ENCODE measurements around the gene APC.
A peak's percentile ranks its signal among the peaks of the same experiment; 100 is the strongest.
"Not testable (repeated sequence)": the region's sequence is repeated elsewhere in the genome, so short reads cannot be mapped to it uniquely, and the experiment has no call there.

The APC gene

DNA sequence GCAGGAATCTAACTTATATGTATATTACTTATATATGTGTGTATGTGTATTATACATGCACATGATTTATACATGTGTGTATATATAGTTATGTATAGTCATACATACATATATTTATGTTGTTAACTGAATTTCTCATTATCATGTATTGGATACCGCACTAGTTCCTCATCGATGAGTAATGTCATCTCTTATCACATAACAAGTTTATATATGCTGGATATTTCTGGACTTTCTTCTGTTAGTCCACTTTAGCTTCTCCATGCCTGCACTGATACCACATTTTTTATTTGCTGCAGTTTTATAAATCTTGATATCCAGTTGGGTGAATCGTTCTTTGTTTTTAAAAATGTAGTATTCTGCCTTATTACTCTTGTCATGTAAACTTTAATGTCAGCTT lies 50.2 kb downstream of the APC start:
- DNase-seq = no peak

DNA sequence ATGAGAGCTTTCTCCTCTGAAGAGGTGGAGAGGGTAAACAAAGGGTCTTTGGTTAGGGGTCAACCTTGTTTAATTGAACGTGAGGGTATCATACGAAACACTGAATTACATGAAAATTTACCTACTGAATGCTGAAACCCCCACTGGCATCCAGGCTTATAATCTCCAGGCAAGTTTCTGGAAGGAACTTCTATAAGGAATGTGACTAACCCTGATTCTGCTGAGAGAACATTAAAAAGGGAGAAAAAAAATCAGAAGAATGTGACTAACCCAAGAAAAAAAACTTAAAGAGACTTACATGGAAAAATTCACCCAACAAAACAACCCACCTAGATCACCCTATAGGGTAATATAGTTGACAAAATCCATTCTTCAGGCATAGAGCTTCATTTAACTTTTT lies 55.5 kb downstream of the APC start:
- DNase-seq = no peak

DNA sequence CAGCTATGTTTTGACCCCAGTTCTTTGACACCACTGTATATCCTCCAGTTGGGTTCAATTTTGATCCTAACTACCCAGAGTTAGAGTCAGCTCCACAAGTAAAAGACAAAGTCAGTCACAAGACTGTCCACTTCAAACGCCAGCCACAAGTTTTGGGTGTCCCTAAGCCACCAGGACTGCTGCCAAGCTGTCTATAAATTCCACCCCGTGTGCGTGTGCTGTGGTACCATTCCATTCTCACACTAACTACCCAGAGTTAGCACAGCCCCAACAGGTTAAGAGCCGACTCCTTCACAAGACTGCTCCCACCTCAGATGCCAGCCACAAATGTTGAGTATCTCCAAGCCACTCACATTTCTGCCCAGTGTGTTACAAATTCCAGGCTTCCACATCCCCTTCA lies 56.7 kb downstream of the APC start:
- DNase-seq = no peak

DNA sequence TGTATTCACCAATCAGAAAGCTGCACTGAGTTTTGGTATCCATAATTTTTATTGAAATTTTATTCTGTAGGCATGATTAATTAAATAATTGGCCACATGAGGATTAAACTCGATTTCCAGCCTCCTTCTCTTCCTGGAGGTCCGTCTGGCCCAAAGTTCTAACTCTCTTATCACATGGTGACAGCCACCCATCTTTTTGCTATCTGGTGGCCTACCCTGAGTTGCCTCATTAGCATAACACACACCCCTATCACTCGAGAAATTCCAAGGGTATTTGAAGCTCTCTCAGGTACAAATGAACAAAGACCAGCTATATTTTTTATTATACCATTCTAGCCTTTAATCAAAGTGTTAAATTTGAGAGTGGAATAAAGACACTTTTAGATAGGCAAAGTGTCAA lies 57.7 kb downstream of the APC start:
- no peak for DNase-seq

DNA sequence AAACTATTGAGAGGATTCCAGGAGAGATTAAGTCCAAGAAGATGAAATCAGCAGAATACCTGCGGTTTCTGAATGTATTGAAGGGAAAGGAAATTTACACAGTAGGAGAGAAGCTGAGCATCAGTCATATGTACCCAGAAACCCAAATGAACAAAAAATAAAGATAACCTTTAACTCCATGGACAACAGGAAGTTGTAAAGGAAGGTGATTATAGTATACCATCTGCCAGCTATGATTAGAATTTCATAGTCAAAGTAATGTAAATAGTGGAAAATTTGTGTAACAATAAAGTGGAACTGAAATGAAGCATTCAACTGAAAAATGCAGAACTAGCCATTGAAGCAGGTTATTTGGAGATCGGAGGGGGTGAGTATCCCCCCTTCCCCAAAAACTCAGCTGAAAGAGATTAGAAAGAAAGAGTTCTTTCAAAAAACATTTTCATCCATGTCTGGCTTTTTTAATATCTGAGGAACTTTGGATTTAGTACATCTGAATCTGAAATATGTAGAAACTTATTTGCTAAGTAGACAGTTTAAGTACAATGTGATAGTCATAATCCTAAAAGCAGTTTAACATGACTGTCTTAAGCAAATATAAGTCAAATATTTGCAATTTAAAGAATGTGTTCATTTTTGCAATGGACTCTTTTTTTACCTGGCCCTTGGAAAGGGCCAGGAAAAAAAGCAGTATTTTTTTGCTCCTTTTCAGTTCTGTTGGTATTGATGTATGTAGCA lies 58.4 kb downstream of the APC start:
- DNase-seq = no peak

DNA sequence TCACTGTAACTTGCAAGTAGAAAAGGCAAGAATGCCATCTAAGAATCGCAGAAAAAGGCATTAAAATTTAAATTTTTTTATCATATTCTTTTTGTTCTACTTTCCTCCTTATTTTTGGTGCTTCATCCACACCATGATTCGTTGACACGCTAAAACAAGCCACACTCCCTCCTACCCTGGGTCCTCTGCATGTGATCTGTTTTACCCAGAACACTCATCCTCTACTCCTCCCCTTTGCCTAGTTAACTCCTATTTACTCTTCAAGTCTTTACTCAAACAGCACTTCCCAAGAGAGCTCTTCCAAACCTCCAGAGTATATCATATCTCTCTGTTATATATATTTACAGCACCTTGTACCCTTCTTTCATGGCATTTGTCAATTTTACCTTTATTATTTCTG lies 62.0 kb downstream of the APC start:
- DNase-seq = no peak

DNA sequence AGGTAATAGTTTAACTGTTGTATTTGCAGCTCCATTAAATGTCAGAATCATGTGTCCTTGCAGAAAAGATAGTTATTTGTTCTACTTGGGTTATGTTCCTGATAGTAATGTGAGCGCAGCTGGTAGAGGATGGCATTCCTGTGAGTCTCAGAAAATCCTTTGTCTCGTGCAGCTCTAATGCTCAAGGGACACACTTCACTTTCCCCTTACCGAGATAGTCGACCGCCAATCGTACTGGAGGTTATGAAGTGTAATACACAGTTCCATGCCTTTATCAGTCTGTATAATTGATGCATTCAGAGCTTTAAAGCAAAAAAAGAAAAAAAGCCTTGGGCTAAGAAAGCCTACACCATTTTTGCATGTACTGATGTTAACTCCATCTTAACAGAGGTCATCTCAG lies 63.2 kb downstream of the APC start:
- no peak for DNase-seq

DNA sequence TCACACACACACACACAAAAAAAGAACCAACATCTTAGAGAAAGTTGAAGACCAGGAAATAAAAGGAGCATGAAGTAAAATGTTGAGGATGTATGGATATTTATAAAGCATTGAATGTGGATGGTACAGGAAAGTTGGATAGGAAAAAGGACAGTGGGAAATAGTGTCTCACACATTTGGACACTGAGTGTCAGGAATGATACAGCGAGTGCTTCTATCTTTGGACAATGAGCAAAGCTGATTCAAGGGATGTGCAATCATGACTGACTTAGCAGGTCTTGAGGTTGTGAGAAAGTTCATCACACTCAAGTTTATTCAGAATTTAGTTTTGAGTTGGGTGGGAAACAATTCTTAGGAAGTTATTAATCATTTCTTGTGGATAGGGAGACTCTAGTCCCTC lies 73.3 kb downstream of the APC start:
- DNase-seq = no peak

DNA sequence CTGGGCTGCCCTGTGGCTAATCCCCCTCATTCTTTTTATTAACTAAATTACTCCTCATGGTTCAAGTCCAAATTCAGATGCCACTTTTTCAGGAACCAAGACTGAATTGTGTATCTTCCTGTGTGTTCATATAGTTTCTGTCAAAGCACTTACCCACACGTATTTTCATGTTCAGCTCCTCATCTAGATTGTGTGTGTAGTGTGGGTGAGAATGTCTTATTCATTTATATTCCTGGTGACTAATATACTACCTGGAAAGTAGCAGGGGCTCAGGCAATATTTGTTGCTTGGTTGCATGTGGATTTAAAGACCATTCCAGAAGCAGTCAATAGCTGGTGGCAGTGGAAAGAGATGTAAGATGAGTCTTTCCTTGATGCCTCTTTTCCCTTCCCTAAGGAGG lies 74.9 kb downstream of the APC start:
- DNase-seq = no peak

DNA sequence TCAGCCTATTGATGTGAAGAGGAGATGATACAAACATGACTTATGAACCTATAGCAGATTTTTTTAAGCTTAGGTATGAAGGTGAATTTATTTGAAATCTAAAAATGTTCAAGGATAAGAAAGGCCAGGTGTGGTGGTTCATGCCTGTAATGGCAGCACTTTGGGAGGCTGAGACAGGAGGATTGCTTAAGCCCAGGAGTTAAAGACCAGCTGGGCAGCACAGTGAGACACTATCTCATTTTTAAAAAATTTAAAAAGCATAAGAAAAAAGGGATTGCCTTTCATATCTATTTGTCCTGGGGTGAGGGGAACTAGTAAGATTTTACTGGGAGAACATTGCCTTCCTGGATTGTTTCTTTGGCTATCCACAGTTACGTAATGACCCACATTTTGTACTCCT lies 82.6 kb downstream of the APC start:
- no peak for DNase-seq

DNA sequence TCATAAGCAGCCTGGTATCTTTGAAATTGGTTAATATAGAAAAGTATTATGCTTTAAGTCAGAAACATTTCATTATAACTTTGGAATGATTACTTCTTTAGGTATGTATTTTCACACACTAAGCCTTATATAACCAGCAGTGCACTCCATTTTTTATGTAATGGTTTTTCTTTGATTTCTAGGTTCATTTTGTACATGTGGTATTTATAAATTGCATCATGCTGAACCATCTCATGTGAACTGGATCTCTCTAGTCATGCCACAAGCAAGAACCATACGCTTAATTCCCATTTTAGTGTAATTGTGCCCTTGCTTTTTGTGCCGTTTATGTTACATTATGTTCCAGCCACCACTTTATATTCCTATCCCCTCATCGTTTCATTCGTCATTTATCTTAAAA lies 84.8 kb downstream of the APC start:
- DNase-seq = no peak

DNA sequence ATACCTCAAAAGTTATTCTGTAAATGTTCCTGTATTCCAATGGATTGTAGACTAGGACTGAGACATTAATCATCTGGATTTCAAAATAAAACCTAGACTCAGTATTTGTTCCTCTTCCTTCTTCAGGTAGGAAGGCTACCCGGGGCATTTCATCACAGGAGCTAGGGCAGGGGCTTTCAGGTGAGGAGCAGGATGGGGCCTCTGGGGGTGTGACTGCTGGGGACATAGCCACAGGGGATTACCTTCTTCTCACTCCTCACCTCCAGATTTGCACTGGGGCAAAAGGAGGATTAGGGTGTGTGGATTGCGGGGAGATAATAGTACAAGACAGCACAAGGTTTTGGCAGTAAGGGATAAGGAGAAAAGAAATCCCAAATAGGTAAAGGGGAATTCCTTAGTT lies 85.5 kb downstream of the APC start:
- no peak for DNase-seq

DNA sequence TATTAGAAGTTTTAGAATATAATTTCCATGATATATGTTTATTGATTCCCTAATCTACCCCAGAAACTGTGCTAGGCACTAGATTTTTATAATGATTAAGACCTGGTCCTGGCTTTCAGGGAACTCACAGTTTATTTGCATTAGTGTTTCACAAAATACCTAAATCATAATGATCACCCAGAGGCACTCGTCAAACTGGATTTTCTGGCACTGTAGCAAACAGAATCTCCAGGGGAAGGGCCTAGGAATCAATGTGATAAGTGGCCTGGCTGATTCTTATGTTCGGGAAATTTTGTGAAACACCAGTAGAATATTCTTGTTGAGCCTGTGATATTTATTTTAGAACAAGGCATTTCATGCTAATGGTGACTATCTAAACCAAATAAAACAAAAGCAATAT lies 86.0 kb downstream of the APC start:
- no peak for DNase-seq

DNA sequence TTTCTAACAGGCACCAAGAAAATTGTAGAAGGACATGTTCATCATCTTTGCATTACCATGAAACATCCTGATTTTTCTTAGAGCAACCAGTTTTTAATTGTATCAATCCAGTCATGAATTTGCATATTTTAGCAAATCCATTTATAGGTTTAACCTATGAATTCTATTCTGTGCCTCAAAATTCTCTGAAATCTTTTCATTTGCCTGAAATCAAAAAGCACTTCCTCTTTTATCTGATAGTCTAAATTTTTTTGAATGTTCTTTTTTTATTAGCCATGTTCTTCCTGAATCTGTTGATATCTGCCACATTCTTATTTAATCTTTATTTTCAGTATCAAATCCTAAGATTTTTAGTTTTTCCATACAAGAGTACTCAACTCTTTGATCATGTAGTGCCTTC lies 86.5 kb downstream of the APC start:
- no peak for DNase-seq

DNA sequence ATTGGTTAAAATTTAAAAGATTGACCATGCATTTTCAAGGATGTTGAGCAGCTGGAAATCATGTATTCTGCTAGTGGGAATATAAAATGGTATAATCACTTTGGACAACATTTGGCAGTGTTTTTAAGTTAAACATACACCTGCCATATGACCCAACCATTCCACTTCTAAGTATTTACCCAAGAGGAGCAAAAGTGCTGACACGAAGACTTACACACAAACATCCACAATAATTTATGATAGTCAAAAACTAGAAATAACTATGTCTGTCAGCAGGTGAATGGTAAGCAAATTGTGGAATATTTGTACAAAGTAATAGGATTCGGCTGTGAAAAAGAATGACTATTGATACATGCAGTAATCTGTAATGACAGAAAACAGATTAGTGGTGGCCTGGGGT lies 92.7 kb downstream of the APC start:
- no peak for DNase-seq

DNA sequence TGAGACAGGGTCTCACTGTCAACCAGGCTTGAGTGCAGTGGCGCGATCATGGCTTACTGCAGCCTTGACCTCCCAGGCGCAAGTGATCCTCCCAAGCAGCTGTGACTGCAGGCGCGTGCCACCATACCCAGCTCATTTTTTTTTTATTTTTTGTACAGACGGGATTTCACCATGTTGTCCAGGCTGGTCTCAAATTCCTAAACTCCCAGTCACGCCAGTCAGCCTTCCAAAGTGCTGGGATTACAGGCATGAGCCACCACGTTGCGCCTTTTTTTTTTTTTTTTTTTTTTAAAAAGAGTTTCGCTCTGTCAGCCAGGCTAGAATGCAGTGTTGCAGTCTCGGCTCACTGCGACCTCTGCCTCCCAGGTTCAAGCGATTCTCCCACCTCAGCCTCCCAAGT lies 96.3 kb downstream of the APC start:
- no peak for DNase-seq

DNA sequence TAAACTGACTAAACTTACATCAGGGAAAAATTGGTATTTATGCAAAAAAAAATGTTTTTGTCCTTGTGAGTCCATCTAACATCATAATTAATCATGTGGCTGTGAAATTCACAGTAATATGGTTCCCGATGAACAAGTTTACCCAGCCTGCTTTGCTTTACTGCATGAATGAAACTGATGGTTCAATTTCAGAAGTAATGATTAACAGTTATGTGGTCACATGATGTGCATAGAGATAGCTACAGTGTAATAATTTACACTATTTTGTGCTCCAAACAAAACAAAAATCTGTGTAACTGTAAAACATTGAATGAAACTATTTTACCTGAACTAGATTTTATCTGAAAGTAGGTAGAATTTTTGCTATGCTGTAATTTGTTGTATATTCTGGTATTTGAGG lies 106.8 kb downstream of the APC start:
- DNase-seq = no peak

DNA sequence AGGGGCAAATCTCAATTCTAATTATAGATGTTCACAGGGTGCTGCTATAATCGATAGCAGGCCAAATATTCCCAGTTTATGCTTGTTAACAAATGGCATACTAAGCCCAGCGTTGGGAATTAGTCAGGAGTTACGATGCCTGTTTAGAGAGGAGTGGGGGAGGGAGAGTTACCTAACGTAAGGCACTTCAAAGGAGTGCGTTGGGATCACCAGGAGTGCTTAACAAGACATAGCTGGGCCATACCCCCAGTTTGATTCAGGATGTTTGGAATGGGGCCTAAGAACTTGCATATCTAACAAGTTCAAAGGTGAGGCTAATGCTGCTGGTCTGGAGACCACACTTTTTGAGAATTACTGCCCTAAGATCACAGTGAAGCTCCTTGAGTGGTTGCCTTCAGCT lies 108.9 kb downstream of the APC start:
- no peak for DNase-seq

DNA sequence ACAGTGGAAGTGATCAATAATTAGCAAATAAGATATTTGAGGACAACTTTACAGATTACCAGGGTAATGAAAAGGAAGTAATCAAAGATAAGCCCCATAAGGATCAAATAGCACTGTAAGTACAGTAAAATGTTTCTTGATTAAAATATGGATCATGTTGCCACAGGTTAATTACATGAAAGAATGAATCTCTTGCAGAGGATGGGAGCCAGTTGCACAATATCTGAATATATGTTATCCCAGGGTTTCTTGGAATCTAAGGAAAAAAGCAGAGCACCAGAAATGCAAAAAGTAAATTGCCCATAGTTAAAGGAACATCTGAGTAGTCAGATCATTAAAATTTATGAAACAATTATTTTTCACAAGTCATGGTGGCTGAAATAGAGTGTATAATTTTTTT lies 109.6 kb downstream of the APC start:
- DNase-seq = no peak

DNA sequence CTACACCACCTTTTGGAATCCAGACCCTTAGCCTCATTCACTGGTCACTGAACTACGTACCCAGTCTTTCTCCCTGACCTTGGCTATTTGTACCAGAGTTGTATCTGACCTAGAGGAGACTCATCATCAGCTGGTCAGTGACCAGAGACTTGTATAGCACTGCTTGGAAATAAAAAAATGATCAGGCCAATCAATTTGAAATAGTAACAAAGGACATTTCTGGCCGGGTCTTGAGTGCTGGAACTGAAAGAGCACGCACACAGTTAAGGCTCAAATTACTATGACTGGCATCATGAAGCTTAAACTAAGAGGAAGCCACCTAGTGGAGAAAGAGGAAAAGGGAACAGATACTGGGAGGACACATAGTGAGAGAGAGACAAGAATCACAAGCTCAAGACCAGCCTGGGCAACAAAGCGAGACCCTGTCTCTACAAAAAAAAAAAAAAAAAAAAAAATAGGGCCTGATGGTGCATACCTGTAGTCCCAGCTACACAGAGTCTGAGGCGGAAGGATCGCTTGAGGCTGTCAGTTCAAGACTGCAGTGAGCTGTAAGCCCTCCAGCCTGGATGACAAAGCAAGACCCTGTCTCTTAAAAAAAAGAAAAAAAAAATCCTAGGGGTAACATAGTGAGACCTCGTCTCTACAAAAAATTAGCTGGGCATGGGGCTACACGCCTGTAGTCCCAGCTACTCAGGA lies 110.6 kb downstream of the APC start:
- no peak for DNase-seq

DNA sequence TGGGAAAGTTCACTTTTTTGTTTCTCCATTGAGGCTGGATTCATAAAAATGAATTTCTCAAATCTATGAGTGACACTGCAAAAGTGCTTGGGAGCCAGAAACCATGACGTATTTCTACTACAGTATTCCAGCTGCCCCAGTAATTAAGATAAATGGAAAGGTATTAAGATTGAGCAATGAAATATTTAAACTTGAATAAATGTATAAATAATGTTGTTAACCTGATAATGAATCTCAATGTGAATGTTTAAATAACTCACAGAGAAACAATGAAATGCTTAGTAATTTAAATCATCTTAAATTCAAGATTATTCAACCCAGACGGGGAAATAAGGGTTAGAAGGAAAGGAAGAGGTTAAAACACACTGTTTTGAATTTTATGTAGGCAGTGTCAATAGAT lies 112.2 kb downstream of the APC start:
- DNase-seq = no peak

DNA sequence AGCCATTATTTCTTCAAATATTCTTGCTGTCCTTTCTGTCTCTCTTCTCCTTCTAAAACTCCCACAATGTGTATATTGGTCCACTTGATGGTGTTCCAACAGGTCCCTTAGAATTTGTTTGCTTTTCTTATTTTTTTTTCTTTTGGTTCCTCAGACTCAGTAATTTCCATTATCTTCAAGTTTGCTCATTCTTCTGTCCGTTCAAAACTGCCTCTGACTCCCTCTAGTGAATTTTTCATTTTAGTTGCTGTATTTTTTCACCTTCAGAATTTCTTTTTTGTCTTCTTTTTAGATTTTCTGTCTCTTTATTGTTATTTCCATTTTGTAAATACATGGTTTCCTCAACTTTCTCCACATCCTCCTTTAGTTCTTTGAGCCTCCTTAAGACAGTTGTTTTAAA lies 117.0 kb downstream of the APC start:
- no peak for DNase-seq

DNA sequence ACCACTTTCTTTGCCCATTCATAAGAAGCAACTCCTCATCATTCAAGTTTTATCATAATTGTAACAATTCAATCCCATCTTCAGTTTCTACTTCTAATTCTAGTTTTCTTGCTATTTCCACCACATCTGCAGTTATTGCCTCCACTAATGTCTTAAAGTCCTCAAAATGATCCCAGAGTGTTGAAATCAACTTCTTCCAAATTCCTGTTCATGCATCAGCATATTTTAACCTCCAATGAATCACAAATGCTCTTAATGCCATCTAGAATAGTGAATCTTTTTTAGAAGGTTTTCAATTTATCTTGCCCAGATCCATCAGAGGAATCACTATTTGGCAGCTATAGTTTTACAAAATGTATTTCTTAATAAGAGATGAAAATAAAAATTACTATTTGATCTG lies 120.2 kb downstream of the APC start:
- DNase-seq = no peak

DNA sequence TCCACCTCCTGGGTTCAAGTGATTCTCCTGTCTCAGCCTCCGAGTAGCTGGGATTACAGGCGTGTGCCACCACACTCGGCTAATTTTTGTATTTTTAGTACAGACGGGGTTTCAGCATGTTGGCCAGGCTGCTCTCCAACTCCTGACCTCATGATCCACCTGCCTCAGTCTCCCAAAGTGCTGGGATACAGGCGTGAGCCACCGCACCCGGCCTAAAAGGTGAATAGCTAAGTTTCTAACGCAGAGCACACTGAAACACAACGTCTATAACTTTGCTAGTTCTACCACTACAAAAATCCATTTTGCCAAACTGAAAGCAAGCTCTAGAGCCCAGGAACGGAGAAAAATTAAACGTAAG lies 122.9 kb downstream of the APC start:
- not testable (repeated sequence) for DNase-seq

DNA sequence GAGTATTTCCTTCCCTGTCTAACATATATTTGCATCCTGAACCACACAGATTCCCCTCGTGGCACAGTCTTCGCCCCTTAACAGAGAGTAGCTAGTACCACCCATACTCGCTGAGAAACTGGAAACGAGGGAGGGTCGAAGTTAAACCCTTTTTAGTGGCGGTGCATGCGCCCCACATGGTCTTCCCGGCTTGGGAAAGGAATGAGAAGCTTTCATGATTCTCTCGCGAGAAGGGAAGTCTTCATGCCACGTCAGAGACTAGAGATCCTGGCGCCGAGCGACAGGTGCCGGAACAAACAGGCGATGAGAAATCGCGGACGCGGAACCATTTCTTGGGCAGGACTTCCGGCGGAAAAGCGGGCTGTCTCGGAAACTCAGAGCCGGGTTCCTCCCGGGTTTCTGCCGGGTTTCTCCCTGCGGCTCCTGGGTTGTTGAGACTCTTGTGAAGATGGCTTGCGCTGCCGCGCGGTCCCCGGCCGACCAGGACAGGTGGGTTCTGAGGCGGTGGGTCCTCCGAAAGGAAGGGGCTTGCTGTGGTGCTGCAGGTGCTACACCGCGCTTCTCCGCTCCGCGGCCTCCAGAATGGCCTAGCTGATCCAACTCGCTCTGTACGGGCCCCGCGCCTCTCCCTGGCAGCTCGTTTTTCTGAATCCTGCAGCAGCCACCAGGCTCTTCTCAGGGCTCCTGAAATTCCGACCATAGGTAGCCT lies 123.4 kb downstream of the APC start, which contains the start of gene SRP19:
Gene SRP19 (plus strand): TSS at position 359 of the 709 bp plus-strand sequence. CDS start 90 bp downstream, at position 449.
- peak; percentile 87 for DNase-seq

Measured in activated effector memory CD4-positive, alpha-beta T cell treated with Interleukin-2 at 50 U/mL for 16 hours (primary cell).